GM23338 (cell line): ENCODE data around the gene PRKCD.

ENCODE experiments used
- CREB1 ChIP-seq: fragments of 250-450 bp; sonication (Bioruptor Pico); IDR thresholded peaks from 2 replicates; pipeline ENCODE4 v1.5.0; 2020; ENCODE audit warnings: low read depth, mild to moderate bottlenecking, moderate library complexity
- CTCF ChIP-seq, 2 experiments: fragments of 200-600 bp in 1 of 2; sonication (generic) in 1 of 2; conservative IDR thresholded peaks; 2 replicates each; pipeline versions ENCODE4 v1.5.1 to v1.6.1; 2016 to 2017; ENCODE audit warnings: antibody characterized with exemption in 2 of 2, low read depth in 2 of 2, mild to moderate bottlenecking in 2 of 2, moderate library complexity in 1 of 2
- NANOG ChIP-seq: IDR thresholded peaks from 2 replicates; pipeline ENCODE4 v1.6.1; 2016; ENCODE audit warnings: antibody characterized with exemption, borderline replicate concordance

- TF ChIP-seq NANOG (no peak), CREB1 (CRISPR knock-in tag) (no peak), CTCF (conservative IDR thresholded peaks at IDR 0.05; ENCODE audit: low read depth in 2 of 2) (no peak)
Measured at GRCh38 chr3:53150247-53151085, 10.5 kb upstream of the PRKCD start.
